ENCODE measurements around the gene LRRC52.

Gene LRRC52

GRCh38 chr1:165539908-165540307 is 3.9 kb upstream of the LRRC52 start:
- no peaks in the 10 kb centered on the region for H3K9me3 ChIP-seq (ENCODE audit: insufficient read depth, low read length)
- no peak overlapping the region for H3K4me3 ChIP-seq (ENCODE audit: insufficient read depth, low read length, poor library complexity, severe bottlenecking)
- no peak overlapping the region for H3K27ac ChIP-seq (ENCODE audit: low read depth, low read length)
- no peaks in the 10 kb centered on the region for H4K20me1 ChIP-seq (ENCODE audit: low read depth, low read length)
- H3F3A ChIP-seq (ENCODE audit: insufficient read depth), result no peaks in the 10 kb centered on the region
- H3K27me3 ChIP-seq (ENCODE audit: low read length), result no peaks in the 10 kb centered on the region
- no peak overlapping the region for H2AFZ ChIP-seq (ENCODE audit: low read depth, low read length, severe bottlenecking)
- H3K36me3 ChIP-seq (ENCODE audit: low read length), result no peaks in the 10 kb centered on the region
- no peaks in the 10 kb centered on the region for H3K79me2 ChIP-seq (ENCODE audit: insufficient read depth, low read length)
- TF ChIP-seq EZH2phosphoT487 (conservative IDR thresholded peaks at IDR 0.05; ENCODE audit: low read length), result no peak
- TF ChIP-seq, protein P1, sequence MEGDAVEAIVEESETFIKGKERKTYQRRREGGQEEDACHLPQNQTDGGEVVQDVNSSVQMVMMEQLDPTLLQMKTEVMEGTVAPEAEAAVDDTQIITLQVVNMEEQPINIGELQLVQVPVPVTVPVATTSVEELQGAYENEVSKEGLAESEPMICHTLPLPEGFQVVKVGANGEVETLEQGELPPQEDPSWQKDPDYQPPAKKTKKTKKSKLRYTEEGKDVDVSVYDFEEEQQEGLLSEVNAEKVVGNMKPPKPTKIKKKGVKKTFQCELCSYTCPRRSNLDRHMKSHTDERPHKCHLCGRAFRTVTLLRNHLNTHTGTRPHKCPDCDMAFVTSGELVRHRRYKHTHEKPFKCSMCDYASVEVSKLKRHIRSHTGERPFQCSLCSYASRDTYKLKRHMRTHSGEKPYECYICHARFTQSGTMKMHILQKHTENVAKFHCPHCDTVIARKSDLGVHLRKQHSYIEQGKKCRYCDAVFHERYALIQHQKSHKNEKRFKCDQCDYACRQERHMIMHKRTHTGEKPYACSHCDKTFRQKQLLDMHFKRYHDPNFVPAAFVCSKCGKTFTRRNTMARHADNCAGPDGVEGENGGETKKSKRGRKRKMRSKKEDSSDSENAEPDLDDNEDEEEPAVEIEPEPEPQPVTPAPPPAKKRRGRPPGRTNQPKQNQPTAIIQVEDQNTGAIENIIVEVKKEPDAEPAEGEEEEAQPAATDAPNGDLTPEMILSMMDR (IDR thresholded peaks at IDR 0.05; ENCODE audit: insufficient read depth, low read length, poor library complexity, severe bottlenecking), result no peak
- H3K4me2 ChIP-seq (ENCODE audit: low read depth, low read length, poor library complexity, severe bottlenecking), result no peak overlapping the region
- no peak overlapping the region for H3K9ac ChIP-seq (ENCODE audit: low read length)
- no peaks in the 10 kb centered on the region for H3K9me2 ChIP-seq (replicated peaks; ENCODE audit: insufficient read depth, low read length)

- H3K4me3 ChIP-seq (ENCODE audit: insufficient read depth, low read length, poor library complexity, severe bottlenecking), result no peak overlapping the region
- H3K9me2 ChIP-seq (replicated peaks; ENCODE audit: insufficient read depth, low read length), result no peaks in the 10 kb centered on the region
- no peak overlapping the region for H3K4me2 ChIP-seq (ENCODE audit: low read depth, low read length, poor library complexity, severe bottlenecking)
- H3K27ac ChIP-seq (ENCODE audit: low read depth, low read length), result no peak overlapping the region
- TF ChIP-seq, protein P1 (IDR thresholded peaks at IDR 0.05; ENCODE audit: insufficient read depth, low read length, poor library complexity, severe bottlenecking), result no peak
- no peak for TF ChIP-seq EZH2phosphoT487 (conservative IDR thresholded peaks at IDR 0.05; ENCODE audit: low read length)
- no peaks in the 10 kb centered on the region for H3K27me3 ChIP-seq (ENCODE audit: low read length)
- H3K36me3 ChIP-seq (ENCODE audit: low read length), result no peaks in the 10 kb centered on the region
- no peaks in the 10 kb centered on the region for H3K9me3 ChIP-seq (ENCODE audit: insufficient read depth, low read length)
- H4K20me1 ChIP-seq (ENCODE audit: low read depth, low read length), result no peaks in the 10 kb centered on the region
- no peaks in the 10 kb centered on the region for H3K79me2 ChIP-seq (ENCODE audit: insufficient read depth, low read length)
- no peak overlapping the region for H3K9ac ChIP-seq (ENCODE audit: low read length)
- no peak overlapping the region for H2AFZ ChIP-seq (ENCODE audit: low read depth, low read length, severe bottlenecking)
- no peaks in the 10 kb centered on the region for H3F3A ChIP-seq (ENCODE audit: insufficient read depth)
Observed at GRCh38 chr1:165542015-165542631, 1.7 kb upstream of the LRRC52 start.

- Histone ChIP-seq H3K79me2 (ENCODE audit: insufficient read depth, low read length) (no peaks in the 10 kb centered on the region), H4K20me1 (ENCODE audit: low read depth, low read length) (no peaks in the 10 kb centered on the region), H3K4me3 (ENCODE audit: insufficient read depth, low read length, poor library complexity, severe bottlenecking) (no peak overlapping the region), H3F3A (ENCODE audit: insufficient read depth) (no peaks in the 10 kb centered on the region), H3K36me3 (ENCODE audit: low read length) (no peaks in the 10 kb centered on the region), H3K9me3 (ENCODE audit: insufficient read depth, low read length) (no peaks in the 10 kb centered on the region), H3K4me2 (ENCODE audit: low read depth, low read length, poor library complexity, severe bottlenecking) (no peak overlapping the region), H3K9ac (ENCODE audit: low read length) (no peak overlapping the region), H2AFZ (ENCODE audit: low read depth, low read length, severe bottlenecking) (no peak overlapping the region), H3K27me3 (ENCODE audit: low read length) (no peaks in the 10 kb centered on the region), H3K9me2 (replicated peaks; ENCODE audit: insufficient read depth, low read length) (no peaks in the 10 kb centered on the region), H3K27ac (ENCODE audit: low read depth, low read length) (no peak overlapping the region)
- TF ChIP-seq, protein P1 (IDR thresholded peaks at IDR 0.05; ENCODE audit: insufficient read depth, low read length, poor library complexity, severe bottlenecking), result no peak
- no peak for TF ChIP-seq EZH2phosphoT487 (conservative IDR thresholded peaks at IDR 0.05; ENCODE audit: low read length)
Observed at GRCh38 chr1:165542647-165543046, 1.2 kb upstream of the LRRC52 start.
